ENCODE data around the gene OSTF1.

GRCh38 chr9:75148561-75148960 is 60.2 kb downstream of the OSTF1 start:
- TF ChIP-seq, protein P1, sequence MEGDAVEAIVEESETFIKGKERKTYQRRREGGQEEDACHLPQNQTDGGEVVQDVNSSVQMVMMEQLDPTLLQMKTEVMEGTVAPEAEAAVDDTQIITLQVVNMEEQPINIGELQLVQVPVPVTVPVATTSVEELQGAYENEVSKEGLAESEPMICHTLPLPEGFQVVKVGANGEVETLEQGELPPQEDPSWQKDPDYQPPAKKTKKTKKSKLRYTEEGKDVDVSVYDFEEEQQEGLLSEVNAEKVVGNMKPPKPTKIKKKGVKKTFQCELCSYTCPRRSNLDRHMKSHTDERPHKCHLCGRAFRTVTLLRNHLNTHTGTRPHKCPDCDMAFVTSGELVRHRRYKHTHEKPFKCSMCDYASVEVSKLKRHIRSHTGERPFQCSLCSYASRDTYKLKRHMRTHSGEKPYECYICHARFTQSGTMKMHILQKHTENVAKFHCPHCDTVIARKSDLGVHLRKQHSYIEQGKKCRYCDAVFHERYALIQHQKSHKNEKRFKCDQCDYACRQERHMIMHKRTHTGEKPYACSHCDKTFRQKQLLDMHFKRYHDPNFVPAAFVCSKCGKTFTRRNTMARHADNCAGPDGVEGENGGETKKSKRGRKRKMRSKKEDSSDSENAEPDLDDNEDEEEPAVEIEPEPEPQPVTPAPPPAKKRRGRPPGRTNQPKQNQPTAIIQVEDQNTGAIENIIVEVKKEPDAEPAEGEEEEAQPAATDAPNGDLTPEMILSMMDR (IDR thresholded peaks at IDR 0.05): no peak
- no peak for TF ChIP-seq POLR2A (IDR thresholded peaks at IDR 0.05)

All from uterus (tissue), 2 donors.